ENCODE data around the gene PLD3.
A peak's percentile ranks its signal among the peaks of the same experiment; 100 is the strongest.
"Not testable (repeated sequence)": the region's sequence is repeated elsewhere in the genome, so short reads cannot be mapped to it uniquely, and the experiment has no call there.

PLD3 gene

GRCh38 chr19:40333083-40333482 is 15.4 kb upstream of the PLD3 start:
- DNase-seq (ENCODE audit: low spot score), result not testable (repeated sequence)

DNA sequence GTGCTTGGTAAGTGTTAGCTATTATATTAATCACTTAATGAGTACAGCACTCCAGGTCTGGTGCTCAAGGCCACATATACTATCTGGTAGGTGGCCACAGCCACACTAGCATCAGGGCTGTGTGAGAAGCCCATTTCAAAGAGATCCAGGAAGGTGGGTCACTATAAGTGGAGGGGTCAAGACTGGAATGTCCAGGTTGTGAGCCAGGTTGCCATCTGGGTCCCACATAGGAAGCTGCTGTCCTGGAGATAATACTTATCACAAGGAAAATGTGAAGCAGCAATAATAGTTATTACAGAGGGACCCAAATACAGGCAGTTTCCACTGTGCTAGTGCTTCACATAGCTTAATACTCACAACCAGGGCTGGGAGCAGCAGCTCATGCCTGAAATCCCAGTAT is 13.4 kb upstream of the PLD3 start:
- no peak for DNase-seq (ENCODE audit: low spot score)

- no peak for DNase-seq (ENCODE audit: low spot score)
Observed at GRCh38 chr19:40335855-40336600, 12.5 kb upstream of the PLD3 start.

GRCh38 chr19:40336601-40336900 is 11.9 kb upstream of the PLD3 start:
- DNase-seq (ENCODE audit: low spot score), result no peak

GRCh38 chr19:40337107-40337506 is 11.4 kb upstream of the PLD3 start:
- no peak for DNase-seq (ENCODE audit: low spot score)

DNA sequence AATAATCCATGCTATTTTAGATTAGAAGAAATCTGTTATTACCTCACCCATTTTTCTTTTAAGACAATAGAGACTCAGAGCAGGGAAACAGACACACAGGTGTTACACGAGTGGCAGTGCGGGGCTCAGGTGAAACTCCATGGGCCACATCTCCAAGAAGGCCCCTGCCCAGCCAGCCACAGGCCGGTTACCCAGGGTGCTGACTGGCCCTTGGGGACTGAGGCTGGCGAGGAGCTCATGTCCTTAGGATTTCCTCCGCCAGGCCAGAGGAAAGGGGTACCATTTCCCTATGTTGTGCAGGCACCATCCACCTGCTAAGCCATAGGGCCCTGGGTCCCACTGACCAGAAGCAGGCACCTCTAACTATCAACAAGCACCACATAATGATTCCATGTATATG is 10.9 kb upstream of the PLD3 start:
- no peak for DNase-seq (ENCODE audit: low spot score)

DNA sequence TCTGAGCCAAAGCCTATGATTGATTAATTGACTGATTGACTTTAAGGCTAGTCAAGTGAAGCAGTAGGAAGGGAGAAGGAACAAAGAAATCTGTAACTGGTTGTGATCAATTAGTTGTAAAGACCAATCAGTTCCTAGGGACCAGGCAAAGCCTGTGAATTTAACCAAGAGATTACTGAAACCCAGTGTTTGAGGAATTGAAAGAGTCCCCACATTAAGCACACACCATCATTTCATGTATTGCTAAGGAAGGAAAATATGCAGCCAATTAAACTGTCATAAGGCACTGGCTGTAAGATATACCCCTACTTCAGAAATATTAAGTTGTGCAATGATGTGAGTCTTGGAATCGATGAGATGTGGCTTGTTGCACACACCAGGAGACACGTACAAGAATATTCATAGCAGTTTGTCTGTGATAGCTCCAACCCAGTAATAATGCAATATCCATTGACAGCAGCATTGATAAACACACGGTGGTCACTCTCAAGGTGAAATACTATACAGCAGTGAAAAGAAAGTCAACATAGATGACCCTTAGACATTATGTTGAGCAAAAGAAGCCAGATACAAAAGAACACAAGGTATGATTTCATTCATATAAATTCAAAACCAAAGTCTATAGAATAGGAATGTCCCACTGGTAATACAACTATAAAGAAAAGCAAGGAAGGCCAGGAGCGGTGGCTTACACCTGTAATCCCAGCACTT is 9.3 kb upstream of the PLD3 start:
- no peak for DNase-seq (ENCODE audit: low spot score)

- DNase-seq (ENCODE audit: low spot score), result no peak
Observed at GRCh38 chr19:40341601-40342482, 6.7 kb upstream of the PLD3 start.

DNA sequence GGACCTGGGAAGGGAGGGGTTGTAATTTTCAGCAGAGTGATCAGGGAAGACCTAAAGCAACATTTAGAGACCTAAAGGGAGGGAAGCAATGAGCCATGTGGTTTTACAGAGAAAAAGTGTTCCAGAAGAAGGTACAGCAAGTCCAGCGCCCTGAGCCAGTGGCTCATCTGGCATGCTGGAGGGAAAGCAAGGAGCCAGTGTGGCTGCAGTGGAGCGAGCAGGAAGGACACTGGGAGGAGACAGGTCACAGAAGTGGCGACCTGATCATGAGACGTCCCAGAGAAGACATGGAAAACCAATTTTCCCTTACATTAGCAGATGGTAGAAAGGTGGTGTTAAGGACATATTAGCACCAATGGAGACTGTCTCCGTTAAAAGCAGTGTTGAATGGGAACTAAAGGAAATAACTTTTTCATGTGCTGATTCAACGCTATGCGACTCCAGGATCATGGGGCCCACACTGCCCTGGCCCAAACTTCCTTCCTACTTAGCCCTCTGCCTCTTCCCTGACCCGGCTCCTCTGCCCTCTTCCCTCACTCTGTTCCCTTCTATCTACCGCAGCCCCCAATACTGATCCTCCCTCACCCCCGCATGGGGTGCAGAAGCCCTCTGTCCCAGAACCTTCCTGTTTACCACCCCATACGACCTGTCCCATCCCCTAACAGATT is 5.7 kb upstream of the PLD3 start:
- DNase-seq (ENCODE audit: low spot score), result no peak

- no peak for DNase-seq (ENCODE audit: low spot score)
Observed at GRCh38 chr19:40344422-40344821, 4.1 kb upstream of the PLD3 start.

GRCh38 chr19:40348961-40349507 is 539 bp downstream of the PLD3 start:
- peak; percentile 80 for DNase-seq (ENCODE audit: low spot score)

- DNase-seq (ENCODE audit: low spot score), result no peak
Observed at GRCh38 chr19:40355975-40356680, 7.6 kb downstream of the PLD3 start.

GRCh38 chr19:40356681-40357595 is 8.4 kb downstream of the PLD3 start:
- no peak for DNase-seq (ENCODE audit: low spot score)

DNA sequence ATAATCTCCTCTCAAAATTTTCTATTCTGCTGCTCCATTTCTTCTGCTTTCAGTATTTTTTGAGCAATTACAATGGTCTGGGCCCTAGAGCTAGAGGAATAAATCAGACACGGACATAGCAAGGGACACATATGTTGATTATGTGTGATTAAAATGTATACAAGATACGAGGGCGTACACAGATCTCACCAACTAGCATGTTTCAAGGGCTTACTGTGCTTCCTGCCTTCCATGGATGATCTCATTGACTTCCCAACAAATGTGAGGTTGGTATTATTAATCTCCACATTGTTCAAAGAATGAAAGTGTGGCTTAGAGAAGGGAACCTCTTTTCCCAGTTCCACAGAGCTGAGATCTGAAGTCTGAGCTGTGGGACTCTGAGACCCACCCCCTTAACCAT is 9.1 kb downstream of the PLD3 start:
- DNase-seq (ENCODE audit: low spot score), result no peak

- no peak for DNase-seq (ENCODE audit: low spot score)
Observed at GRCh38 chr19:40358773-40359172, 10.3 kb downstream of the PLD3 start.

- DNase-seq (ENCODE audit: low spot score), result no peak
Observed at GRCh38 chr19:40360020-40360707, 11.7 kb downstream of the PLD3 start.

GRCh38 chr19:40360708-40361241 is 12.3 kb downstream of the PLD3 start:
- no peak for DNase-seq (ENCODE audit: low spot score)

DNA sequence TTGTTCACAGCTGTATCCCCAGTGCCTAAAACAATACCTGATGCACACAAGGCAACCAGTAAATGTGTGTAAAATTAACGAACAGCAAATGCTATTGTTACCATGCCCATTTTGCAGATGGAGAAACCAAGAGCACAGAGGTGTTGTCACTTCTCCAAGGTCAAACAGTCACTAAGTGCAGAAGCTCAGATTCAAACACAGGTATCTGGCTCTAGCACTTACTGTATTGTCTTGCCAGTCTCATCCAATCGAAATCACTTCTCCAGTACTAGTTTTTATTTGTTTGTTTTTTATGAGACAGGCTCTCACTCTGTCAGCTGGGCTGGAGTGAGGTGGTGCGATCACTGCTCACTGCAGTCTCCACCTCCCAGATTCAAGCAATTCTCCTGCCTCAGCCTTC is 13.7 kb downstream of the PLD3 start:
- no peak for DNase-seq (ENCODE audit: low spot score)

- no peak for DNase-seq (ENCODE audit: low spot score)
Observed at GRCh38 chr19:40363069-40363468, 14.6 kb downstream of the PLD3 start.

Data from cerebellar cortex (tissue), 1 donor.